HG03064 (cell line): ENCODE measurements around the gene CEP89.
"Not testable (repeated sequence)": the region's sequence is repeated elsewhere in the genome, so short reads cannot be mapped to it uniquely, and the experiment has no call there.

Experiments used
- ATAC-seq: cut with Tn5 transposase; IDR thresholded peaks from one replicate; pipeline ENCODE4 v1.9.1; 2021; ENCODE audit warnings: low read depth; ENCODE audit not compliant: unreplicated experiment

The CEP89 gene

DNA sequence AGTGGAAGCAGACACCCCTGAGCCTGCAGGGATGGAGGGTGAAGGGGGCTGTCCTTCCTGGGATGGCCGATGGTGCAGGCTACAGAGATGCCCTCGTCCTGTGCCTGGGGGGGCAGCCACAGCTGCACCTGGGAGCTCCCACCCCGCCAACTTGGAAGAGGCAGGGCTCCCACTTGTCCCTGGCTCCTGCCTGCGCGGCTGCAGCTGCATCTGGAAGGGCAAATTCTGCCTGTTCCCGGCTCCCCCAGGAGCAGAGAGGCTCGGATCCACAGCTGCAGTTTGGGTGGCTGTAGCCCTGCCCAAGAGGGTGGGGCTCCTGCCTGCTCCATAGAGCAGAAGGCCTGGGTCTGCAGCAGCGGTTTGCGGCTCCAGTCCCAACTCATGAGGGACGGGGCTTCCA is 2.2 kb downstream of the CEP89 start:
- ATAC-seq: no peak

DNA sequence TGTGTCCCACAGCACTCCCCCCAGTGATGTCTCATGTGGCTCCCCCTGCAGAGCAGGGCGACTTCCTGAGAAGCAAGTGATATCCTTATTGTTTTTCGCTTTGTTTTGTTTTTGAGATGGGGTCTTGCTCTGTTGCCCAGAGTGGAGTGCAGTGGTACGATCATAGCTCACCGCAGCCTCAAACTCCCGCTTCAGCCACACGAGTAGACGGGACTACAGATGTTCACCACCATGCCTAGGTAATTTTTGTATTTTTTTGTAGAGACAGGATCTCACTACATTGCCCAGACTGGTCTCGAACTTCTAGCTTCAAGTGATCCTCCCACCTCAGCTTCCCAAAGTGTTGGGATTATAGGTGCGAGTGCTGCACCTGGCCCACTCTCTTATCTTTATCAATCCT is 5.0 kb downstream of the CEP89 start:
- ATAC-seq: no peak

DNA sequence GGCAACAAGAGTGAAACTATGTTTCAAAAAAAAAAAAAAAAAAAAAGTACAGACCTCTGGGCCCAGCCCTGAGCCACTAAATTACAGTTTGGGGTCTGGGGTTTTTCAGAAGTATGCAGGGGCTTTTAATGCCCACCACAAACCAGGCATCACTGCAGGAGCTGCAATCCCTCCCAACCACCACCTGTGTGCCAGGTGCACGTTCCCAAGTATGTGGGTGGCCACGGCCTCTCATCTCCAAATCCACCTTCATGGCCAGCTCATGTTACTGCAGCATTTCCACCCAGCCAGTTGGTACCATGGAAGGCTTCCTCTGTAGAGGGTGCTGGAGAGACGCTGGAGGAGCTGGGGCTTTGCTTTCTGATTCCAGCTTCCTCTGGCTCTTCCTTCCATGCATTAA is 26.5 kb downstream of the CEP89 start:
- no peak for ATAC-seq

DNA sequence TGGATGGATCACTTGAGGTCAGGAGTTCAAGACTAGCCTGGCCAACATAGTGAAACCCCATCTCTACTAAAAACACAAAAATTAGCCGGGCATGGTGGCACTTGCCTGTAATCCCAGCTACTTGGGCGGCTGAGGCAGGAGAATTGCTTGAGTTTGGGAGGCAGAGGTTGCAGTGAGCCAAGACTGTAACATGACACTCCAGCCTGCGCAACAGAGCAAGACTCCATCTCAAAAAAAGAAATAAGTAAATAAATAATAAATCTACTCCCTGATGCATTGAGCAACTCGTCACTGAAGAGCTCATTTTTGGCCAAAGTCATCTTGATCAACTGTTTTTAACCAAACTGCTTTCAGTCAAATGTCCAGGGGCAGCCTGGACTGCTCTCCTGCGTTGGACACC is 30.5 kb downstream of the CEP89 start:
- not testable (repeated sequence) for ATAC-seq

DNA sequence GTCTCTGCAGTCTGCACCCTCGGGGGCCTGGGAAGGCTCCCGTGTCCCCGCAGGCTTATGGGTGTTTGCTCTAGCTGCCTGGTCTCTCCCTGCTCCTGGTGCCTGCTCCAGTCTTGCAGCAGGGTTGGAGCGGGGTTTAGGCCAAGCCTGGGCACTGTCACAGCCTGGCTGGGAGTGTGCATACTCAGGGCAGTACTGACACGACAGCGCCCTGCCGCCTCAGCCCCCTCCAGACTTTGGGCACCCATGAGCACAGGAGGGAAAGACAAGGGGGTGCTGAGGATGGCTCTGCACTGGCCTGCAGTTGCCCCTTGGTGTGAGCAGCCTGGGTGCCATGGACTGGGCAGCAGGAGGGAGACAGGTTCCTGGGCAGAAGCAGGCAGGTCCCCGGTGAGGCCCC is 35.7 kb downstream of the CEP89 start:
- ATAC-seq: no peak

DNA sequence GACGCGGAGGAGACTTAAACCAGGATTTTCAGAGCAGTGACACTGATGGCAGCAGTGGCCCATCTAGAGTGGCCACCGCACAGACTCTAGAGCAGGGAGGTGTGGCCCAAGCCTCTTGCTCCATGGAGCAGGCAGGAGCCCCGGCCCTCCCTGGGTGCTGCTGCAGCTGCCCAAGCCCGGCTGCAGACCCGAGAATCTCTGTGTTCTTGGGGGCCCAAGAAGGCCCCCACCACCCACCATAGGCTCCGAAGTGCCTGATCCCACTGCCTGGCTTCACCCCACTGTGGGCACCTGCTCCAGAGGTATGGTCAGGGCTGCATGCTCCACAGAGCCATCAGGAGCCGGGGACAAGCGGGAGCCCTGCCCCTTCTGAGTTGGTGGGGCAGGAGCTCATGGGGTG is 36.1 kb downstream of the CEP89 start:
- ATAC-seq: no peak

DNA sequence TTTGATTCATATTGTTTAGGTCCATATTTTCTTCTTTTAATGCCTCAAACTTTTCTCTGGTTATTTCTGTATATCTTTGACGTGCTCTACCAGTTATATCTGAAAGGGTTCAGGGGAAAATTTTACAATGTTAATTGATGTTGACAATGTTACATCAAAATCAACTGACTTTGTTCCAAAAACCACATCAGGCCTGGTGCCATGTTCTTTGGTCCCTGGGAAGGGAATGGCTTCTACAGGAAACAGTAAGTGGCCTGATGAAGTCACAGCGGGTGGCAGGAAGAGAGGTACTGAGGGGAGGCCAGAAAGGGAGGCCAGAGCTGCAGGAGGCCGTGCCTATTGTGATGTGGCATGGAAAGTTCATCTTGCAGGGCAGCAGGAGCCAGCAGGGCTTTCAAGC is 38.2 kb downstream of the CEP89 start:
- ATAC-seq: no peak

DNA sequence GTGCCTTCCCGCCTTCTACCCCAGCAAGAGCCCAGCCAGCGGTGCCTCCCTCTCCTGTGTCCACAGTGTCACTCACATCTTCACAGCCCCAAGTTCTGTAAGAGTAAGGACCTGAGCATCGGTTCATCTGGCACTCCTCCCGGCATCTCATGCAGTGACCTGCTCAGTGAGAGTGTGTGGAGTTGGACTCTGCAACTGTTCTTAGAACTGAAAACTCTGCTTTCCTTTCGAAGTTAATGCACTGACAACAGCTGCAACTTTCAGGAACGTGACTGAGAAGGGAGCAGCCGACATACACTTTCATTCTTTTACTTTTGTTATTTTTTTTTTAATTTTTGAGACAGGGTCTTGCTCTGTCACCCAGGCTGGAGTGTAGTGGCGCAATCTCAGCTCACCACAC is 41.2 kb downstream of the CEP89 start:
- no peak for ATAC-seq

DNA sequence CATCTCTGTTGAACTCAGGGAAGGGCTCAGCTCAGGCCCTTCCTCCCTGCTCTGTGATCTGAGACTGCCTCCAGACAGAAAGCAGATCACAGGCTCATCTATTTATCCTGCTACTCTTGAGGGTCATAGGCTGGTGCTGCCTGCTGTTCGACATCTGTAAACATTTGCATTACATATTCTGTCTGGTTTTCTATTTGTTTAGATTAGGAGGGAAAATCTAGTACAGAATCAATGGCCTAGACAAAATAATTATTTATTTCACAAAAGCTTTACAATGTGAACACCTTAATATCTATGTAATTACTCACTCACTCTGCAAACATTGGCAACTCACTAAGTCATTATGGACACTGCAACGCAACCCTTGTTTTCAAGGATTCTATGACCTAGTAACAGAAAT is 43.0 kb downstream of the CEP89 start:
- no peak for ATAC-seq

DNA sequence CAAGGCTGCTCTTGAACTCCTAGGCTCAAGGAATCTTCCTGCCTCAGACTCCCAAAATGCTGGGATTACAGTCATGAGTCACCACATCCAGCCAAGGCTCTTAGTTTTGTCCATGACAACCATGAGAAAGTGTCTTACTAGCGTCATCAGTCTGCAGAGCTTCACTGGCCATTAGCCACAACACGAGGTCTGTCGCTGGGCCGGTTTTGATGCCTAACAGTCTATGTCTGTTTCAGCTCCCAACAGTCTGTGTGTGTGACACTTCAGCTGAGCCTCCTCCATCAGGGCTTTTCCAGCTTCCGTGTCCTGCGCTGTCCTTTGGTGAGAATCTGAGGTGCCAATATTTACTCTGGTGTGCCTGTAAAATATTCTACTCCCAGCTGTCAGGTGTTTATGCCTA is 47.6 kb downstream of the CEP89 start:
- ATAC-seq: no peak

DNA sequence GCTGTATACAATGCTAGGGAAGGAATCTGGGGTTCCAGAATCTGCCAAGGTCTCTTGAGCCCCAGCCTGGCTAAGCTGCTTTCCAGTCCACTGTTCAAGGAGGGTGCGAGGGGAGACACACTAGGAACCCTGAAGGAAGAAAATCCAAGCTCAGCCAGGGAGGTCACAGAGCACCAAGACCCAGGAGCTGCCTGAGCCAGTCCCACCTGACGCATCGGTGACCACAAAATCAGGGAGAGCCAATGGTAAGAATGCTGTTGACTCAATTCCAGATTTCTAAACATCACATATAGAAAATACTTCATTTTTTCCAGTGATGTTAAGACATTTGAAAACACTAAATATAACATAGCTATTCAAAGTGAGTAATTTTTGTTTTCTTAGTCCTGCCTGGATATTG is 50.1 kb downstream of the CEP89 start:
- no peak for ATAC-seq

DNA sequence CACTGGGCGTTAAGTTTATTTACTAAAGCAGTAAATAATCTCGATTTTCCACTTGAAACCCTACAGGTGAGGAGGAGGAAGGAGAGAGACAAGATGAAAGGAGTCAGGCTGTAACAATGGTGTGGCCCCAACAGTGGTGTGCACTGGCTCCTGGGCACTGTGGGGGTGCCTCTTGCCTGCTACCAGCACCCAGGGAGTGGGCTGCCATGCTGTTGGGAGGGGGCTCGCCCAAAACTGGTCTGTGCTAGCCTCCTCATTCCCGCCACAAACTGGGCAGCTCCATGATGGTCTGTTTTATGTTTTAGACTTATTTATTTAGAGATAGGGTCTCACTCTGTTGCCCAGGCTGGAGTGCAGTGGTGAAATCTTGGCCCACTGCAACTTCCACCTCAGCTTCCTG is 52.4 kb downstream of the CEP89 start:
- no peak for ATAC-seq

DNA sequence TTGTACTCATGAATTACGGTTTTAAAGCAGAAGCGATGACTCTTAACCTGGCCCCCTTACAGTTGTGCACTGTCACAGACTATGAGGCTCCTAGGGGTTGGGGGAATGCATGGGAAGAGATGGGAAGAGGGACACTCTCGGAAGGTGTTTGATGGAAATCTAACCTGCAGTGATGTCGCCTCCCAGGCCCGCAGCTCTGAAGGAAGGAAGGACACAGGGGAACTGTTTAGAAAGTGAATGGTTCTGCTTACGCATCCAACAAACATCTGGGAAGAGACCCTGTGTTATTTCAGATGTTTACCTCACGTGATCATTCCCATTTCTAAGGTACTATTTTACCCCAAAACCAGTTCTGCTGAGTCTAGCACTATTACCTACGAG is 54.2 kb downstream of the CEP89 start:
- no peak for ATAC-seq

DNA sequence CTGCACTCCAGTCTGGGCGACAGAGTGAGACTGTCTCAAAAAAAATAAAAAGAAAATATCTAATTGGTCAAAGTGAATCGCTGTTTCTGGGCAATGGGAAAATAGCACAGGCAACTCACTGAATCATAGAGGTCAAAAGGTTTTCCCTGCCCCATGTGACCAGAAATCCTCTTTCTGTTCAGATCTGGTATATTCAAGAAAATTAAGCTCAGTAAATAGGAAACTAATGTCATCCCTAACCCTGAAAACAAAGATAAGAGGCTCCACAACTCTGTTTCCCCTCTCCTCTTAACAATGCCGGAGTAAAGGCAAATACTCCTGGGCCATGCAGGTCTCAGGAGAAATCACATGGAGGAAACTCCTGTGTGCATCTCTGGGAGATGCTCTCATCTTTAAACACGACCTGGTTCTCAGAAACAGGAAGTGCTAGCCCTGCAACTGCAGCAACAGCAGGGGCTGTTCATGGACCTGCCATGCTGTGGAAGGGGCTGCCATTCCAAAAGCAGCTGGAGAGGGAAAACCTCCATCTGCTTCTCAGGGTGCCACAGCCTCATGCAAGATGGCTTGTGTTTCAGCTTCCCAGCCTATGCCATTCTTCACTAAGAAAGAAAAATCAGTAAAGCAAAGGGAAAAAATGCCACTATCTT is 54.7 kb downstream of the CEP89 start:
- no peak for ATAC-seq

DNA sequence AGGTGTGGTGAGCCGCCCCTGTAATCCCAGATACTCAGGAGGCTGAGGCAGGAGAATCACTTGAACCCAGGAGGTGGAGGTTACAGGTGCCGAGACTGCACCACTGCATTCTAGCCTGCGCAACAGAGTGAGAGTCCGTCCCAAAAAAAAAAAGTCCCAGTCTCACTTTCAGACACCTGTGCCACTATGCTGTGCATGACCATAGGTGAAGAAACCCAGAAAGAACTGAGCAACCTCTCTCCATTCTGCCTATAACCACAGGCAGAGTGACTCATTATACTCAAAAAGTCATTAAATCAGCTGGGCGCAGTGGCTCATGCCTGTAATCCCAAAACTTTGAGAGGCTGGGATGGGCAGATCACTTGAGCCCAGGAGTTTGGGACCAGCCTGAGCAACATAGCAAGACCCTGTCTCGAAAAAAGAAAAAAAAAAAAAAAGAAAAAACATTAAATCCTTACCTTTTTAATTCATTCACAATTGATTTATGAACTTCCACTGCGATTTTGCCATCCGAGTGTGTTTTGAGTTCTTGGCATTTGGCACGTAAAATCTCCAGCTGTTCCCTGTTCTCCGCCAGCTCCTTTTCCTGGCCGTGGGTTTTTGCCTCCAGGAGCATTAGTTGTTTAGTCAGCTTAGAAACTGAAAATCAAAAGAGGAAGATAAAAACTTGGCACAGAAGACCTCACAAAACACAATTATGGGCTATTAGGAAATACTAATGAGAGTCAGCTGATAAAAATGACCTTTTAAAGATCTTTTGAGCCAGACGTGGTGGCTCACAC is 56.7 kb downstream of the CEP89 start:
- ATAC-seq: no peak

DNA sequence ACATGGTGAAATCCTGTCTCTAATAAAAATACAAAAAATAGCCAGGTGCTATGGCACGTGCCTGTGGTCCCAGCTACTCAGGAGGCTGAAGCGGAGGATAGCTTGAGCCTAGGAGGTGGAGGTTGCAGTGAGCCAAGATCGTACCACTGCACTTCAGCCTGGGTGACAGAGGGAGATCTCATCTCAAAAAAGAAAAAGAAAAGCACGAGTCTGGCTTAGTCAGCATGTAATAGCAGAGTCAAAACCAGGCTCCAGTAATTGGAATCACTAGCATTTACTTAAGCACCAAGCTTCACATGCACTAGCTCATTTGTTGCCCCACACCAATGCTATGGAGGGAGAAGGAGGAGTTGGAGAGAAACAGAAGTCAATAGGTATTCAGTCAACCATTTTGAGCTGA is 60.3 kb downstream of the CEP89 start:
- no peak for ATAC-seq

DNA sequence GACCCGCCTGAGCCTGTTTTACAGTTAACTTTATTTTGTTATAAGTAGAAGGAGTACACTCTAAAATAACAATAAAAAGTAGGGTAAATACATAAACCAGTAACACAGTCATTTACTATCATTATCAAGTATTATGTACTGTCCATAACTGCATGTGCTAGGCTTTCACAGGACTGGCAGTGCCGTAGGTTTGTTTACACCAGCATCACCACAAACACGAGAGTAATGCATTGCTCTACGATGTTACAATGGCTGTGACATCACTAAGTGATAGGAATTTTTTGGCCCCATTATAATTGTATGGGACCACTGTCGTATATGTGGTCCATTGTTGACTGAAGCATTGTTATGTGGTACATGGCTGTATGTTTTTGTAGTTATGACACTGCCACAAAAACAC is 60.9 kb downstream of the CEP89 start:
- ATAC-seq: no peak

DNA sequence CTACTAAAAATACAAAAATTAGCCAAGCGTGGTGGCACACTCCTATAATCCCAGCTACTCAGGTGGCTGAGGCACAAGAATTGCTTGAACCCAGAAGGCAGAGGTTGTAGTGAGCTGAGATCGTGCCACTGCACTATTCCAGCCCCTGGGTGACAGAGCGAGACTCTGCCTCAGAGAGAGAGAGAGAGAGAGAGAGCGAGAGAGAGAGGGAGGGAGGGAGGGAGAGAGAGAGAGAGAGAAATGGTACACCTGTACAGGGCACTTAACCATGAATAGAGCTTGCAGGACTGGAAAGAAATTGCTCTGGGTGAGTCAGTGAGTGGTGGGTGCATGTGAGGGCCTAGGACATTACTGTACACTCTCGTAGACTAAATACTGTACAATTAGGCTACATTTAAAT is 61.7 kb downstream of the CEP89 start:
- ATAC-seq: no peak

DNA sequence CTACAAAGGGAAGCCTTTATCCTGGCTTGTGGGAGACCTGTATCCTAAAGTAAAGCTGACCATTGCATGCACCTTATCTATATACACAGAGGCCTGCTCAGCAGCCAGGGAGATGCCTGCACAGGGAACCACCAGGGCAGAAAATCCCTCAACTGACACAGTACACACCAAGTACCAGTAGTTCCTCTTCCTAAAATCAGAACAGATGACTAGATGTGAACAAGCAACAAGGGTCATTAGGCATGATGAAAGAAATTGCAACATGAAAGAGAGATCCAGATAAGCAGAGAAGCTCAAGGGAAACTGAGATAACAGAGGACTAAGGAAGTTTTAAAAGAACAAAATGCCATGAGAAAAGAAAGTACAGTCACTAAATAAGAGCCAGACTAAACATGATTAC is 62.5 kb downstream of the CEP89 start:
- ATAC-seq: no peak

DNA sequence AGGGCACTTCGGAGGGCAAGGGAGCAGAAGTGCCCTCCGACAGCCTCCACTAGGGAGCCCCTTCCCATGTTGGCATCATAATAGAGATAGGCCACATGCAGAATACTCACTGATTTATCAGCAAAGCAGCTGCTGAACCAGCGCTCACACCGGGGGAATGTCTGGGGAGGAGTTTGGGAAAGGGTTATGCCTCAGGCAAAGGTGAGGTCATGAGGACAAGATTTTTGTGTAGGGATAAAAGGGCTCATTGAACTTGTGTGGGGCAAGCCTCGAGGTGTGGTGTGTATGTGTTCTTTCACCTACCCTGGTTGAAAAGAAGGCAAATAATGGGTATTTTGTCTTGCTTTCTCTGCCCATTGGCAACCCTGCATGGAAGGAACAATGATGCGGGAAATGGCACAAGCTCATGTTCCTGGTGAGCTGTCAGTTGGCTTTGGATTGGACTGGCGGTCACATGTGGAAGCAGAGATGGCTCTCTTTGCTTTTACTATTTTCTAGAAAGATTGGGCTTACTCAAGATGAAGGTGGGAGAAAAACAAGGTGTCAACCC is 63.0 kb downstream of the CEP89 start:
- ATAC-seq: no peak

DNA sequence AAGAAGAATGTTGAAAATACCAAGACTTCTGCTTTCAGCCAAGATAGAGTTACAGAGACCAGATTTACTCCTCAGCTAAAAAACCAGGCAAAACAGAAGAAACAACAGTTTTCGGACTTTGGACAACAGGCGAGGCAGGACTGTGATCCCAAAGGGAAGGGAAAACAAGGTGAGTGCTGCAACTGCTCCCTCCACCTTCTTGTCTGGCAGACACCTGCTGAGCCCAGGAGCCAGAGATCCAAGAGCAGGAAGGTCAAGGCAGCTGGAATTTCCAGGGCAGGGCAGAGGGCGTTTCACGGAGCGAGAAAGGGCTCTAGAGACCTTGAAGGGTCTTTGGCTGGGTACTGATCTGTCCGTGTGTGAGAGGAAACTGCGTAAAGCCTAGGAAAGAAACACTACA is 69.3 kb downstream of the CEP89 start:
- ATAC-seq: no peak

DNA sequence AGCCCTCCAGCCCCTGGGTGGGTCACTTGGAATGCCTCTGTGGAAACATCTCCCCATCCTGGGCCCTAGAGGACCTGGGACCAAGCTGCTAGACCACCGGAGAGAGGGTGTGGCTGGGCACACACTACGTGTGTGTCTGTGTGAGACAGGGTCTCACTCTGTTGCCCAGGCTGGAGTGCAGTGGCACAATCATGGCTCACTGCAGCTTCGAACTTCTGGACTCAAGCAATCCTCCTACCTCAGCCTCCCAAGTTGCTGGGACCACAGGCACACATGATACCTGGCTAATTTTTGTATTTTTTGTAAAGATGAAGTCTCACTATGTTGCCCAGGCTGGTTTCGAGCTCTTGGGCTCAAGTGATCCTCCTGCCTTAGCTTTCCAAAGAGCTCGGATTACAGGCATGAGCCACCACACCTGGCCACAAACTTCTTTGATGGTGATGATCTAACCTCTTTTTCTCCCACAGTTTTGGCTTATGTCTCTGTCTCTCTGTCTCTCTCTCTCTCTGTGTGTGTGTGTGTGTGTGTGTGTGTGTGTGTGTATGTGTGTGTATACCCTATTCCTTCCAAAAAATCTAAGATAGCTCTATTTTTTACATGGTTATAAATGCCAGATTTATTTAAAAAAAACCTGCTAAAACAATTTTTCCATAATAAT is 70.1 kb downstream of the CEP89 start:
- ATAC-seq: no peak
